GM12878 (cell line): ENCODE data around the gene ACTL6B. TPM values are rescaled to one million over a fixed set of nuclear protein-coding genes. Genes with fewer than 3 reads are reported as not detected.
A peak's percentile ranks its signal among the peaks of the same experiment; 100 is the strongest.

Experiments used
- ATAC-seq: fragments of 200-7000 bp; cut with Tn5 transposase; 3 replicates; pipeline ENCODE4 v1.9.1; 2020; ENCODE audit warnings: mild to moderate bottlenecking, moderate library complexity
- BruUV-seq: library from RNA; stranded (reverse); fragments of 400-500 nt; replicated peaks from 2 replicates; lab custom pipeline; 2021; lab: Mats Ljungman, UMichigan
- CTCF ChIA-PET: fragments of 300-600 bp; sonication (Branson Sonifier 250); formaldehyde crosslinking; extraction: SDS; loops from one replicate; lab custom pipeline; 2021; ENCODE audit warnings: inconsistent platforms; lab: Yijun Ruan, JAX
- POLR2A ChIA-PET: fragments of 350-600 bp; formaldehyde crosslinking; extraction: SDS; loops from one replicate; lab custom pipeline; 2021; ENCODE audit warnings: inconsistent platforms; lab: Charles Lee
- RAD21 ChIA-PET: fragments of 300-600 bp; sonication (Branson Sonifier 250); formaldehyde crosslinking; loops from one replicate; lab custom pipeline; 2023; ENCODE audit warnings: antibody characterized with exemption; ENCODE audit not compliant: unreplicated experiment; lab: Charles Lee
- SMC1A ChIA-PET: fragments of 300-600 bp; sonication (Branson Sonifier 250); formaldehyde crosslinking; loops from one replicate; lab custom pipeline; 2023; ENCODE audit not compliant: unreplicated experiment, uncharacterized antibody; lab: Charles Lee
- DNase-seq: peaks from one replicate; pipeline ENCODE4 v3.0.0-alpha.2; 2011; ENCODE audit warnings: low read depth, low spot score
- FAIRE-seq: peaks from 3 replicates; lab custom pipeline; 2011; peaks lifted over from hg19 to GRCh38; lab: Jason Lieb, UNC
- H2AFZ ChIP-seq: 2 replicates; pipeline ENCODE4 v1.6.0; 2011; ENCODE audit warnings: low read depth, low read length, control low read depth; ENCODE audit not compliant: control insufficient read depth
- H3K27ac ChIP-seq: 2 replicates; pipeline ENCODE4 v1.5.1; 2011; ENCODE audit warnings: control low read depth; ENCODE audit not compliant: control insufficient read depth, insufficient read depth
- H3K27me3 ChIP-seq, 2 experiments: replicated peaks in 1 of 2; 2 replicates each; pipeline versions ENCODE4 v1.6.0 to v1.6.1; 2011; ENCODE audit warnings: low read length in 1 of 2; ENCODE audit not compliant: control insufficient read depth in 2 of 2, insufficient read depth in 2 of 2
- H3K36me3 ChIP-seq, 2 experiments: 2 replicates each; pipeline ENCODE4 v1.5.1; 2011; ENCODE audit warnings: low read length in 1 of 2; ENCODE audit not compliant: control insufficient read depth in 2 of 2, insufficient read depth in 2 of 2
- H3K4me1 ChIP-seq: 2 replicates; pipeline ENCODE4 v1.6.1; 2011; ENCODE audit warnings: mild to moderate bottlenecking, low read length, moderate library complexity, mixed read lengths; ENCODE audit not compliant: control insufficient read depth, insufficient read depth
- H3K4me2 ChIP-seq: 2 replicates; pipeline ENCODE4 v1.6.0; 2011; ENCODE audit warnings: control low read depth; ENCODE audit not compliant: control insufficient read depth, insufficient read depth
- H3K4me3 ChIP-seq: fragments of 200-600 bp; sonication (generic); 2 replicates; pipeline ENCODE4 v1.5.1; 2016
- H3K79me2 ChIP-seq: 2 replicates; pipeline ENCODE4 v1.6.0; 2011; ENCODE audit warnings: low read length; ENCODE audit not compliant: control insufficient read depth, insufficient read depth
- H3K9ac ChIP-seq: 2 replicates; pipeline ENCODE4 v1.8.0; 2011; ENCODE audit warnings: low read length, control low read depth, mixed read lengths; ENCODE audit not compliant: control insufficient read depth, insufficient read depth
- H3K9me3 ChIP-seq: replicated peaks from 3 replicates; pipeline ENCODE4 v1.5.1; 2011; ENCODE audit warnings: mild to moderate bottlenecking, low read length; ENCODE audit not compliant: control insufficient read depth, insufficient read depth
- H4K20me1 ChIP-seq: 2 replicates; pipeline ENCODE4 v1.6.0; 2011; ENCODE audit not compliant: control insufficient read depth, insufficient read depth
- CHD2 ChIP-seq: IDR thresholded peaks from 2 replicates; pipeline ENCODE4 v1.6.1; 2011; ENCODE audit warnings: low read depth, low read length, improper control_type of control experiment, borderline replicate concordance
- RAD21 ChIP-seq: IDR thresholded peaks from 2 replicates; pipeline ENCODE4 v1.6.1; 2011; ENCODE audit warnings: mild to moderate bottlenecking, low read depth, low read length, moderate library complexity; ENCODE audit not compliant: insufficient read depth
- RB1 ChIP-seq: fragments of 450-650 bp; formaldehyde crosslinking; IDR thresholded peaks from 2 replicates; pipeline ENCODE4 v1.6.1; 2017; ENCODE audit warnings: mild to moderate bottlenecking, borderline replicate concordance
- RUNX3 ChIP-seq: IDR thresholded peaks from 2 replicates; pipeline ENCODE4 v1.6.1; 2012; ENCODE audit warnings: low read length, inconsistent platforms
- SMARCA5 ChIP-seq: fragments of 450-650 bp; IDR thresholded peaks from 2 replicates; pipeline ENCODE4 v1.6.1; 2017; ENCODE audit warnings: mild to moderate bottlenecking
- WGBS: methylation state at CpG from one replicate; pipeline ENCODE4 v1.1.6; 2016; ENCODE audit warnings: low lambda C conversion rate; ENCODE audit not compliant: insufficient replicate concordance, insufficient coverage; ENCODE audit errors: missing lambda C conversion rate; 5-methylcytosine and 5-hydroxymethylcytosine counted together
- in situ Hi-C: fragments of 300-500 bp; cut with MboI; formaldehyde crosslinking; loops from 9 replicates; pipeline ENCODE4 v1.14.3; 2018; ENCODE audit warnings: mixed read lengths
- intact Hi-C: fragments of 100-400 bp; cut with micrococcal nuclease; formaldehyde crosslinking; loops from one replicate; pipeline ENCODE4 v1.14.2; 2022; ENCODE audit not compliant: unreplicated experiment
- polyA plus RNA-seq, 11 experiments: library from polyadenylated mRNA; depleted of rRNA in 4 of 11; unstranded in 6 of 11; stranded (reverse) in 5 of 11; fragments of >200 nt; fragmentation: Nextera tagmentation in 4 of 11; fragmentation: Illumina TruSeq in 1 of 11; extraction: Ambion mirVana in 4 of 11; extraction: Trizol in 1 of 11; gene quantifications; 1 replicate in 1 of 11; 2 replicates in 10 of 11; pipeline versions ENCODE4 v1.2.1 to v1.2.3, GENCODE V29; 2011 to 2016; ENCODE audit warnings: inconsistent platforms in 2 of 11, missing spikeins in 2 of 11, low read depth in 1 of 11
- total RNA-seq, 4 experiments: library from RNA; depleted of rRNA in 3 of 4; stranded (reverse); fragments of >200 nt in 3 of 4; fragmentation: Illumina TruSeq in 1 of 4; extraction: Trizol in 1 of 4; gene quantifications; 2 replicates each; pipeline versions ENCODE4 v1.2.1 to v1.2.3, GENCODE V29; 2013 to 2021

The ACTL6B gene
- total and polyA plus RNA-seq, 10 of the 15 experiments (the other 5 are each of a cell fraction or from before 2014, with no cell fraction given) = not detected

GRCh38 chr7:100603726-100604027 is 52.6 kb downstream of the ACTL6B start:
- FAIRE-seq (no peak), DNase-seq (no peak), ATAC-seq (no peak; the same call in none of the 3 replicates)
- intact Hi-C loops = no loop called here
- H3K27ac ChIP-seq = no peak overlapping the region
- CTCF ChIA-PET = interaction anchor here (1.7 to 2.2 kb wide), 2 partner anchors 9 to 15 kb away, joined by 4 to 6 read pairs; partner anchors contain the start of gene MOSPD3
- peaks cover 2 to 5% of the 10 kb centered on the region in 2 experiments; a peak in 2 of 4 replicates for H3K27me3 ChIP-seq
- no peaks in the 10 kb centered on the region for H4K20me1 ChIP-seq
- no peaks in the 10 kb centered on the region for H3K36me3 ChIP-seq
- H3K4me2 ChIP-seq = peak overlapping the region; percentile 99
- WGBS = 17% methylated on average over 10 of the region's 10 CpGs
- POLR2A ChIA-PET = interaction anchor here (0.6 to 1.1 kb wide), 4 partner anchors 9 to 108 kb away, joined by 3 to 4 read pairs (median 4); partner anchors contain the start of gene MOSPD3
- in situ Hi-C loops = no loop called here
- H2AFZ ChIP-seq = peak overlapping the region; percentile 92
- SMC1A ChIA-PET = interaction anchor here (1.3 kb wide), 1 partner anchor 18 kb away, joined by 6 read pairs; the partner anchor contains the start of genes FBXO24 and LRCH4
- H3K79me2 ChIP-seq = no peaks in the 10 kb centered on the region
- peak overlapping the region; percentile 40; the same call in 1 of the 2 replicates for H3K9ac ChIP-seq
- RAD21 ChIA-PET = interaction anchor here (0.6 to 1.4 kb wide), 3 partner anchors 18 to 104 kb away, joined by 3 to 4 read pairs (median 3); partner anchors contain the start of genes FBXO24 and LRCH4
- peaks cover 10% of the 10 kb centered on the region for H3K4me1 ChIP-seq
- BruUV-seq = no TSS peak
- H3K9me3 ChIP-seq = no peaks in the 10 kb centered on the region
- H3K4me3 ChIP-seq = no peak overlapping the region; the same call in 1 of the 2 replicates
- TF ChIP-seq SMARCA5 (no peak), CHD2 (0 out of 2 replicates have a peak, but pooled peaks have one; percentile 34), RAD21 (no peak), RUNX3 (no peak)

- Histone ChIP-seq H3K79me2 (no peaks in the 10 kb centered on the region), H3K9ac (no peak overlapping the region), H4K20me1 (no peaks in the 10 kb centered on the region), H3K9me3 (no peaks in the 10 kb centered on the region)
- WGBS = 73% methylated on average over 16 of the region's 21 CpGs
- CTCF ChIA-PET = interaction anchor here (1.5 to 2.2 kb wide), 4 partner anchors 9 to 87 kb away, joined by 4 to 6 read pairs (median 4); partner anchors contain the start of gene MOSPD3
- TF ChIP-seq RB1 = no peak
- TF ChIP-seq, all 136 proteins: peak for 0
- ChIA-PET RAD21 (interaction anchor here (0.6 to 1.4 kb wide), 3 partner anchors 17 to 103 kb away, joined by 3 to 4 read pairs (median 3); partner anchors contain the start of genes FBXO24 and LRCH4), SMC1A (interaction anchor here (1.3 kb wide), 1 partner anchor 18 kb away, joined by 6 read pairs; the partner anchor contains the start of genes FBXO24 and LRCH4), POLR2A (interaction anchor here (0.6 to 1.1 kb wide), 4 partner anchors 9 to 89 kb away, joined by 3 to 4 read pairs (median 4); partner anchors contain the start of gene MOSPD3)
- Histone ChIP-seq H3K4me2 (peak overlapping the region; percentile 99; the same call in 1 of the 2 replicates), H3K4me3 (no peak overlapping the region), H2AFZ (no peak overlapping the region), H3K4me1 (peaks cover 10% of the 10 kb centered on the region), H3K27me3 (peaks cover 2 to 5% of the 10 kb centered on the region in 2 experiments; a peak in 2 of 4 replicates), H3K36me3 (no peaks in the 10 kb centered on the region), H3K27ac (no peak overlapping the region)
- in situ Hi-C loops = no loop called here
- ATAC-seq (no peak), DNase-seq (no peak), FAIRE-seq (no peak)
- intact Hi-C loops = no loop called here
- no TSS peak for BruUV-seq
These were observed 53.1 kb downstream of the ACTL6B start for GRCh38 chr7:100602889-100603725.
